Stimulated activated memory B cell treated with anti-CD40 and anti-IgM and Interleukin-4, amounts not matched to agents 10 μg/mL and 1 μg/mL and 100 μg/mL, for 72 hours (primary cell): ENCODE results near the gene GPHN.
A peak's percentile ranks its signal among the peaks of the same experiment; 100 is the strongest.
"Not testable (repeated sequence)": the region's sequence is repeated elsewhere in the genome, so short reads cannot be mapped to it uniquely, and the experiment has no call there.

Experiments
- ATAC-seq: fragments of 150-1000 bp; cut with Tn5 transposase; 2 replicates; pipeline ENCODE4 v1.10.0; 2021
- H3K27ac Mint-ChIP-seq: one replicate; pipeline ENCODE4 v1.8.0; 2022; ENCODE audit warnings: mild to moderate bottlenecking, mixed read lengths
- H3K27me3 Mint-ChIP-seq: one replicate; pipeline ENCODE4 v1.8.0; 2022; ENCODE audit warnings: mixed read lengths
- H3K36me3 Mint-ChIP-seq: one replicate; pipeline ENCODE4 v1.8.0; 2022; ENCODE audit warnings: mixed read lengths
- H3K4me1 Mint-ChIP-seq: one replicate; pipeline ENCODE4 v1.8.0; 2022; ENCODE audit warnings: mixed read lengths
- H3K4me3 Mint-ChIP-seq: one replicate; pipeline ENCODE4 v1.8.0; 2022; ENCODE audit warnings: mild to moderate bottlenecking, moderate library complexity, mixed read lengths
- H3K9me3 Mint-ChIP-seq: one replicate; pipeline ENCODE4 v1.8.0; 2022; ENCODE audit warnings: mixed read lengths

The GPHN gene

DNA sequence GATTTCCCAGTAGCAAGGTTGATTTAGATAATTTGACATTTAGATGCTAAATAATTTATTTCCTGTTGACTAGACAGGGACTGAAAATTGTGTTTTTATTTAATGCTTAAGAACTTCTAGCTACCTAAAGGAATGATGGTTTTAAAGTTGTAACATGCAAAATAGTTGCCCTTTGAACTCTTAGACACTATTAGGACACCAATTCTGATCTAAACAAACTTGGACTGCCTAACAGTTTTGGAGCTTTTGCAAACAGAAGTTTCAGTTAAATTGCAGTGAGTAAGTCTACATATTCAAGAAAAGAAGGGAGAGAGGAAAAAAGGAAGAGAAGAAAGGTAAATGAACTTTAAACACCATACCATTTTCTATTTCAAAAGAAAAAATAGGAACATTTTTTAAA is 492.0 kb downstream of the GPHN start:
- Mint-ChIP-seq H3K9me3 (no peaks in the 10 kb centered on the region), H3K4me1 (no peaks in the 10 kb centered on the region), H3K27ac (no peak overlapping the region), H3K27me3 (no peaks in the 10 kb centered on the region), H3K36me3 (peaks cover 18% of the 10 kb centered on the region), H3K4me3 (no peak overlapping the region)
- ATAC-seq = no peak

DNA sequence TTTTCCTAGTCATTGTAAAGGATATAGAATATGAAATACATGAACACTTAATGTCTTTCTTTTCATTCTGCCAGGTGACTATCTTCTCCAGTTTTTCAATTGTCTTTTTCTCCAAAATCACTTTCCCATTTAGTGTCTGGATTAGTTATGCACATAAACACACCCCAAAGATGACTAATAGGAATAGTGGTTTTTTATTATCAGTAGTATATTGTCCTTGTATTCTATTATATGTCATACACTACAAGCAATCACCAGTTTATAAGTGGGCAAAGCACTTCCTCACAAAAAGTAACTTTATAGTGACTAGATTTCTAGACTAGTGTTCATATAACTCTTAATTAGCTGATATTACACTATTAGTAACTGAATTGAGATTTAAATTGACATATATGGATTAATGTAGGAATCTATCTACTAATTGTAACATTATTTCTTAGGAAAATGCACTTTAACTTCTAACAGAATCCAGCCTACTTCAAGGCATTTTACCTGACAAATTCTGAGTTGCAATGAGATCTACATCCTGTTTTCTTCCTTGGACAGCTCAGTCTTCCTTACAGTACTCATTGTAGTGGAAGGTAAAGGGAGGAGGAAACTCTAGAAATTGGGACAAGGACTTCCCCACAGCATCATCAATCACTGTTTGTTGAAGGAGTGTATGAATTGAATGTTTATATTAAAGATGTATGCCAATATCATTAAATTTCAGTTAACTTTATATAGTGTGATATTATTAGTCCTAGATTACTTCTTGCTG is 495.2 kb downstream of the GPHN start:
- H3K27ac Mint-ChIP-seq = no peak overlapping the region
- H3K27me3 Mint-ChIP-seq = no peaks in the 10 kb centered on the region
- no peak overlapping the region for H3K4me3 Mint-ChIP-seq
- no peaks in the 10 kb centered on the region for H3K4me1 Mint-ChIP-seq
- no peak for ATAC-seq
- H3K9me3 Mint-ChIP-seq = no peaks in the 10 kb centered on the region
- peaks cover 18% of the 10 kb centered on the region for H3K36me3 Mint-ChIP-seq

DNA sequence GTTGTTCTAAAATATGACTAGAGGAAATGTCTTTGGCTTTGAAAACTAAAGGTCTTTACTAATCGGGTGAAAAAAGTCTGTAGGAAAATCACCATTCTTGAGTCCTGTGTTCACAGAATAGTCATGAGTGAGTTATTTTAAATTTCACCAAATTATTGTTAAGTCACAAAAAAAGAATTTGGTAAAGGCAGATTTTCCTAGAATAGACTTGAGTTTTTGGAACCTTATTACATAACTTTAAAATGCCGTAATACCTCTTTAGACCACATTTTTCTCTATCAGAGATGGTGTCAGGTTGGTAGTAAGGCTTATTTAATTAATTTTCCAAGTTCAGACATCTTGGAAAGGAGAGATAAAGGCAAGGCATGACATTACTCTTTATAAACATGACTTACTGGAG is 496.6 kb downstream of the GPHN start:
- no peak overlapping the region for H3K27ac Mint-ChIP-seq
- no peak overlapping the region for H3K4me3 Mint-ChIP-seq
- no peaks in the 10 kb centered on the region for H3K4me1 Mint-ChIP-seq
- no peaks in the 10 kb centered on the region for H3K9me3 Mint-ChIP-seq
- H3K27me3 Mint-ChIP-seq = no peaks in the 10 kb centered on the region
- H3K36me3 Mint-ChIP-seq = peaks cover 12% of the 10 kb centered on the region
- ATAC-seq = no peak

DNA sequence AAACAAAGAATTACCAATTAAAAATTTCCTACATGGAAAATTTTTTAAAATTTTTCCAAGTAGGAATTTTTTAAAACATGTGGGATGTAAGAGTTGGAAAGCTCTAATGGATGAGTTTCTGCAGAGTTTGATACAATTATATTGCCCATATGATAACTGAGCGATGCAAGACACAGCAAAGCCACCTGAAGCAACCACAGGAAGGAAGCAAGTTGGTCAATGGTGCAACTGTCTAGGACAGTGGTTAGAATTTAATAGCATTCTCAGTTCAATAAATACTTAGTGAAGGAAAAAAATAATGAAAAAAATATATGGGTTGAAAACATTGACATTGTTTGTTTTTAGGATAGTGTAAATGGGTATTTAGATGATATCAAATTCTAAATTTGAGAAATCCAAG is 502.7 kb downstream of the GPHN start:
- no peak overlapping the region for H3K27ac Mint-ChIP-seq
- no peaks in the 10 kb centered on the region for H3K27me3 Mint-ChIP-seq
- ATAC-seq = no peak
- H3K4me3 Mint-ChIP-seq = no peak overlapping the region
- H3K36me3 Mint-ChIP-seq = peaks cover 6% of the 10 kb centered on the region
- no peaks in the 10 kb centered on the region for H3K4me1 Mint-ChIP-seq
- no peaks in the 10 kb centered on the region for H3K9me3 Mint-ChIP-seq

DNA sequence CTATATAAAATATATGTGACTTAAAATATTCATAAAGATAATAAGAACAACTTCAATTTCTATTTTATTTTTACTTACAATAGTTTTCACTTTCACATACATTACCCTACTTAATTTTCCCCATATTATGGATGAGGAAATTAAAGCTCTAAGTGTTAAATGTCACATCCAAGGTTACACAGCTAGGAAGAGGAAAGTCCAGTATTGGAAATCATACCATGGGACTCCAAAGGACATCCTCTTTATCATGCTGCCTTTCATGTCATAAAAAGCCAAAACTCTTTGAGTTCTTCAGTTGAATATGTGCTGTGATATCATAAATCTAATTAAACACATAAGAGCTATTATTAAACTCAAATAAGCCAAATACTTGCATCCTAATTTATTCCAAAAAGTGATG is 508.9 kb downstream of the GPHN start:
- Mint-ChIP-seq H3K4me3 (no peak overlapping the region), H3K4me1 (peaks cover 10% of the 10 kb centered on the region), H3K9me3 (no peaks in the 10 kb centered on the region), H3K36me3 (peaks cover 12% of the 10 kb centered on the region), H3K27me3 (no peaks in the 10 kb centered on the region), H3K27ac (no peak overlapping the region)
- no peak for ATAC-seq

DNA sequence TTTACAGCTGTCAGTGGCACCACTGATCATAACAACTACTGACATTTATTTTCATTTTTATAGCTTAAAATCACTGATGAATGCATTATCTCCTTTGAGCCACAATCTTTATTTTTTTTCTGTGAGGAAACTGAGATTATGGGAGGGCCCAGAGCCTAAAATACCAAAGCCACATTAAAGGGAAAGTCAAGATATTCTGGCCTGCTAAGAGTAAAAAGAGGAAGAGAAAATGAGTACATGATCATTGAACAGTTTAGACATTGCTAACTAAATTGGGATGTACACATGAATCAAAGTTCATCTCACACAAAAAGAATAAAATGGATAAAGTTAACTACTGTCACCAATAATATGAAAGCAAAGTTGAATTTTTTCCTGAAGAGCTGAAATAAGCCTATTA is 510.8 kb downstream of the GPHN start:
- H3K27ac Mint-ChIP-seq = peak overlapping the region; percentile 30
- ATAC-seq = no peak
- H3K9me3 Mint-ChIP-seq = no peaks in the 10 kb centered on the region
- H3K4me1 Mint-ChIP-seq = peaks cover 10% of the 10 kb centered on the region
- no peak overlapping the region for H3K4me3 Mint-ChIP-seq
- peaks cover 15% of the 10 kb centered on the region for H3K36me3 Mint-ChIP-seq
- no peaks in the 10 kb centered on the region for H3K27me3 Mint-ChIP-seq

DNA sequence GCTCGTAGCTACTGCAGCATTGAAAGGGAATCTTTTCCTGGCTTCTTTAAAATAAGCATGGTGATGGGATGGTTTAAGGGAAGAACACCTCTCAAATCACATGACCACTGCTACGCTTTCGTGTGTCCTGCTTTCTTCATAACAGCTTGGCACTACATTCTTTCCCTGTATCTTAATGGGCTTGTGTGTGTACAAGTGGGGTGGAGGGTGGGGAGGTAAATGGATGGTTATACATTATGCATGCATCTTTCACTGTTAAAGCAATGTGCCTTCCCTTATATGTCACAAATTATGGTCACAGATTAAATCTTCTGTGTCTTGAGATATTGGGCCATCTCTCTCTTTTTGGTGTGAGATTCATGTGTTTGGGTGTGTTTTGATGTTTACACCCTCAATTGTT is 511.8 kb downstream of the GPHN start:
- H3K9me3 Mint-ChIP-seq = no peaks in the 10 kb centered on the region
- no peak overlapping the region for H3K27ac Mint-ChIP-seq
- peaks cover 22% of the 10 kb centered on the region for H3K36me3 Mint-ChIP-seq
- peaks cover 10% of the 10 kb centered on the region for H3K4me1 Mint-ChIP-seq
- no peak overlapping the region for H3K4me3 Mint-ChIP-seq
- ATAC-seq = no peak
- H3K27me3 Mint-ChIP-seq = no peaks in the 10 kb centered on the region

DNA sequence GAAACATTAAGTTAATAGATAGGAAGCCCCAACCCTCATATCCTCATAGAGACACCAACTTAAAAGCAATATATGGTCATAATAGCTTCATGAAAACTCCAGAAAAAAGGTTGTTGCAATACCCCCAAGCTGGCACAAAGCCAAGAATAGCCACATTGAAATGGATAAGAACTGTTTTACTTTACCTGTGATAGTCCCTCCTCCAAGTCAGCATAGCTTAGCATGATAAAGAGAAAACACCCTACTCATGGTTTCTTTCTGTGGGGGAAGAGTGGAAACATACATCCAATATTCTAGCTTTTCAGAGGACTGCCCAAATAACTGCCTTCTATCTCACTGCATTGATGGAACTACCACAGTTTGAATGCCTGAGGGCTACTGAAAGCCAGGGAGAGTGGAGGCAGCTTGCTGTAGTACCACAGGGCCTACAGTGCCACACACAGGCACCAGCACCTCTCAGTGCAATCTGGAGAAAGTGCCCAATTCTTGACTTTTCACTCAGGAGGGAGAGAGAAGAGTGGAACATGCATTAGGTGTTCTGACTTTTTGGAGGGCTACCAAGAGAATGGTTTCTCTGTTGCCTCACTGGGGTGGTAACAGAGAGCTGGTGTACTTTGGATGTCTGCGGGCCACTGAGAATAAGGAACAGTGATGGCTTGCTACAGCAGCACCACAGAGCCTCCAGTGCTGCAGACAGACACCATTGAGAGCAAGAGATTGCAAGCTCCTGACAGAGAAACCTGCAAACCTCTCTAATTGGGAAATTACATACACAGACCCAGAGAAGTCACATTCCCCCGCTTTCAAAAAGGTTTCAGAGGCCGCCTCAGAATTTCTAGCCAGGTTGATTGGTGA is 524.2 kb downstream of the GPHN start:
- no peaks in the 10 kb centered on the region for H3K27me3 Mint-ChIP-seq
- peaks cover 19% of the 10 kb centered on the region for H3K9me3 Mint-ChIP-seq
- H3K4me1 Mint-ChIP-seq = no peaks in the 10 kb centered on the region
- peaks cover 59% of the 10 kb centered on the region for H3K36me3 Mint-ChIP-seq
- ATAC-seq = no peak
- H3K27ac Mint-ChIP-seq = no peak overlapping the region
- H3K4me3 Mint-ChIP-seq = no peak overlapping the region

DNA sequence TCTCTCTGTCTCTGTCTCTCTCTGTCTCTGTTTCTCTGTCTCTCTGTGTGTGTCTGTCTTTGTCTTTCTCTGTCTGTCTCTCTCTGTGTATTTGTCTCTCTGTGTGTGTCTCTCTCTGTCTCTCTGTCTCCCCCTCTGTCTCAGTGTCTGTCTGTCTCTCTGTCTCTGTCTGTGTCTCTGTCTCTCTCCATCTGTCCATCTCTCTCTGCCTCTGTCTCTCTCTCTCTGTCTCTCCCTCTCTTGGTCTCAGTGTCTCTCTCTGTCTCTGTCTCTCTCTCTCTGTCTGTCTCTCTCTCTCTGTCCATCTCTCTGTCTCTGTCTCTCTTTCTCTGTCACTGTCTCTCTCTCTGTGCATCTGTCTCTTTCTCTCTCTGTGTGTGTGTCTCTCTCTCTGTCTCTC is 537.5 kb downstream of the GPHN start:
- no peaks in the 10 kb centered on the region for H3K27me3 Mint-ChIP-seq
- H3K4me1 Mint-ChIP-seq = no peaks in the 10 kb centered on the region
- peaks cover 45% of the 10 kb centered on the region for H3K36me3 Mint-ChIP-seq
- H3K9me3 Mint-ChIP-seq = peaks cover 13% of the 10 kb centered on the region
- H3K4me3 Mint-ChIP-seq = no peak overlapping the region
- no peak overlapping the region for H3K27ac Mint-ChIP-seq
- no peak for ATAC-seq

DNA sequence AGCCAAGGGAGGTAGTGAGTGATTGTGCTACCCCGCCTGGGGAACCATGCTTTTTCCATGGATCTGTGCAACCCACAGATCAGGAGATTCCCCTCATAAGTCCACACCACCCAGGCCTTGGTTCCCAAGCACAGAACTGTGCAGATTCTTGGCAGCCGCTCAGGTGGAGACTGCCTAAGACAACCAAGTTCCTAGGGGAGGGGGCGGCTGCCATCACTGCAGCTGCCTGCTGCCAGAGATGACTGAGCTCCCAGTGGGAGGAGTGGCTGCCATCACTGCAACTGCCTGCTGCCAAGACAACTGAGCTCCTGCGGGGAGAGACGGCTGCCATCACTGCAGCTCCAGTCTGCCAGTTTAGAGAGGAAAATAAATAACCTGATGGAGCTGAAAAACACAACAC is 542.9 kb downstream of the GPHN start:
- ATAC-seq = no peak
- H3K27ac Mint-ChIP-seq = no peak overlapping the region
- no peaks in the 10 kb centered on the region for H3K27me3 Mint-ChIP-seq

DNA sequence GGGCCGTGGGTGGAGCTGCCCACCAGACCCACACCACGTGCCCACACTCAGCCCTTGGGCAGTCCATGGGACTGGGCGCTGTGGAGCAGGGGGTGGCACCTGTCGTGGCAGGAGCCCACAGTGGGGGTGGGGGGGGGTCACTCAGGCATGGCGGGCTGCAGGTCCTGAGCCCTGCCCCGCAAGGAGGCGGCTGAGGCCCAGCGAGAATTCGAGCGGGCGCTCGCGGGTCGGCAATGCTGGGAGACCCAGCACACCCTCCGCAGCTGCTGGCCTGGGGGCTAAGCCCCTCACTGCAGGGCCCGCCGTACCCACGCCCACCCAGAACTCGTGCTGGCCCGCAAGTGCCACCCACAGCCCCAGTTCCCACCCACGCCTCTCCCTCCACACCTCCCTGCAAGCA is 548.7 kb downstream of the GPHN start:
- no peaks in the 10 kb centered on the region for H3K4me1 Mint-ChIP-seq
- no peaks in the 10 kb centered on the region for H3K27me3 Mint-ChIP-seq
- peak; percentile 31 for ATAC-seq
- H3K36me3 Mint-ChIP-seq = peaks cover 38% of the 10 kb centered on the region
- no peak overlapping the region for H3K27ac Mint-ChIP-seq
- peaks cover 13% of the 10 kb centered on the region for H3K9me3 Mint-ChIP-seq
- no peak overlapping the region for H3K4me3 Mint-ChIP-seq

More for the DNA sequence above, 542.9 kb downstream of the GPHN start:
- Mint-ChIP-seq H3K9me3 (peaks cover 11% of the 10 kb centered on the region), H3K4me1 (no peaks in the 10 kb centered on the region), H3K4me3 (no peak overlapping the region), H3K36me3 (peaks cover 46% of the 10 kb centered on the region)

DNA sequence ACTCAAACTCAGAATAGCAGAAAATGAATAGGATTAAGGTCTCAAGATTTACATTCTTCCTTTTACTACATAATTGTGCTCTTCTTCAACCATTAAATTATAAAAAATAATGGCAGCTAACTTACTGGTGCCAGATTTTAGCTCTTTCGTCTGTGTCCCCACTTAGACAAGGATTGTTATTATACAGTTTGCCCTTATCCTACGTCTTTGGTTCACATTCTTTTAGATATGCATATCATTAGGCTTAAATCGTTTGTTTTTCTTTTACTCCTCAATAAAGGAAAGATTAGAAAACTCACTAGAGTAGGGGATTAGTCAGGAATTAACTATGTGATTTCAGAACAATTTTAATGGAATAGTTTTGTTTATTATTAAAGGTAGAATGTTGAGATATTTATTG is 551.6 kb downstream of the GPHN start:
- no peak for ATAC-seq
- Mint-ChIP-seq H3K27ac (no peak overlapping the region), H3K9me3 (peaks cover 11% of the 10 kb centered on the region), H3K4me1 (no peaks in the 10 kb centered on the region), H3K36me3 (peaks cover 49% of the 10 kb centered on the region), H3K4me3 (no peak overlapping the region), H3K27me3 (no peaks in the 10 kb centered on the region)

DNA sequence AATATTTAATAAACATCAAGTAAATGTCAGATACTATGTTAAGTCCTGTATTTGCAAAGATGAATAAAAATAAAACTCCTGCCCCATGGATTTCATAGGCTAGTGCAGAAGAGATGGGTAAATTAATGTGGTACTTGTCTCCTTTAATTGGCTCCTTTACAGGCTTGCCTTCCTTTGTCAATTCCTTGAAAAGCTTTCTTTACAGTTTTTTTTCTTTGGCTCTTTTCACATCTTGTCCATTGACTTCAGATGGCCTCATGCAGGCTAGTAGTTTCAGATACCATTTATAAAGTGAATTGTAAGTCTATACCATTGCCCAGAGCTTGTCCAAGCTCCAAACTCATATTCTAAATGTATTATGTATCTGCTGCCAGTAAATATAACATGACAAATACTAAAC is 552.6 kb downstream of the GPHN start:
- Mint-ChIP-seq H3K27me3 (no peaks in the 10 kb centered on the region), H3K4me3 (no peak overlapping the region), H3K36me3 (peaks cover 53% of the 10 kb centered on the region), H3K4me1 (no peaks in the 10 kb centered on the region), H3K27ac (no peak overlapping the region), H3K9me3 (peaks cover 15% of the 10 kb centered on the region)
- no peak for ATAC-seq

DNA sequence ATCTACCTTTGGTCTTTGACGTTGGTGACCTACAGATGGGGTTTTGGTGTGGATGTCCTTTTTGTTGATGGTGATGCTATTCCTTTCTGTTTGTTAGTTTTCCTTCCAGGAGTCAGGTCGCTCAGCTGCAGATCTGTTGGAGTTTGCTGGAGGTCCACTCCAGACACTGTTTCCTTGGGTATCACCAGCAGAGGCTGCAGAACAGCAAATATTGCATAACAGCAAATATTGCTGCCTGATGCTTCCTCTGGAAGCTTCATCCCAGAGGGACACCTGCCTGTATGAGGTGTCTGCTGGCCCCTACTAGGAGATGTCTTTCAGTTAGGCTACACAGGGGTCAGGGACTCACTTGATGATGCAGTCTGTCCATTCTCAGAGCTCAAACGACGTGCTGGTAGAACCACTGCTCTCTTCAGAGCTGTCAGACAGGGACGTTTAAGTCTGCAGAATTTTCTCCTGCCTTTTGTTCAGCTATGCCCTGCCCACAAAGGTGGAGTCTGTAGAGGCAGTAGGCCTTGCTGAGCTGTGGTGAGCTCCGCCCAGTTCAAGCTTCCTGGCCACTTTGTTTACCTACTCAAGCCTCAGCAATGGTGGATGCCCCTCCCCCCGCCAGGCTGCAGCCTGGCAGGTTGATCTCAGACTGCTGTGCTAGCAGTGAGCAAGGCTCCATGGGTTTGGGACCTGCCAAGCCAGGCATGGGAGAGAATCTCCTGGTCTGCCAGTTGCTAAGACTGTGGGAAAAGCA is 559.3 kb downstream of the GPHN start:
- Mint-ChIP-seq H3K36me3 (peaks cover 62% of the 10 kb centered on the region), H3K9me3 (peaks cover 13% of the 10 kb centered on the region), H3K4me1 (peaks cover 12% of the 10 kb centered on the region)
- H3K27me3 Mint-ChIP-seq, H3K4me3 Mint-ChIP-seq, H3K27ac Mint-ChIP-seq, ATAC-seq: not testable (repeated sequence)

DNA sequence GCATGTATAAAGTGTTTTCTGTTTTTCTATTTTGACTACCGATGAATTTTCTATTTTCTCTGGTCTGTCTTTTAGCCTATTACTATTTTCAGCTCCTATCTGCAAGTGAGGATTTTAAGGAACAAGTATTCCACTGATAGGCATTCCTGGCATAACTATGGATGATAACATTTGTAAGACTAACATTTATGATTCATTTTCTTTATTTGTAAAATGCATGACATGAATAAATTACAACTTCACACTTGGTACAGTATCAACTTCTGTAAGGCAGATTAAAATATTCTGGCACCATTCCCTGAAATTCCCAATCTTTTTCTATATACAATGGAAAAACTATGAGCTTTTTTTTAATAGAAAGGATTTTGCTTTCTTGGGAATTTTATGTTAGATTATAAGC is 560.3 kb downstream of the GPHN start:
- H3K4me1 Mint-ChIP-seq = peaks cover 12% of the 10 kb centered on the region
- no peak overlapping the region for H3K4me3 Mint-ChIP-seq
- peaks cover 52% of the 10 kb centered on the region for H3K36me3 Mint-ChIP-seq
- H3K27me3 Mint-ChIP-seq = no peaks in the 10 kb centered on the region
- peaks cover 12% of the 10 kb centered on the region for H3K9me3 Mint-ChIP-seq
- H3K27ac Mint-ChIP-seq = no peak overlapping the region
- ATAC-seq = no peak
